Panc1 (cell line): ENCODE measurements around the gene COL5A1. TPM values are rescaled to one million over a fixed set of nuclear protein-coding genes. Genes with fewer than 3 reads are reported as not detected.

Experiments used
- ATAC-seq: fragments of 200-7000 bp; cut with Tn5 transposase; 2 replicates; pipeline ENCODE4 v1.9.1; 2020; ENCODE audit warnings: mild to moderate bottlenecking, moderate library complexity
- BruUV-seq: library from RNA; stranded (reverse); fragments of 400-500 nt; replicated peaks from 2 replicates; lab custom pipeline; 2021; lab: Mats Ljungman, UMichigan
- CTCF ChIA-PET: fragments of 300-600 bp; sonication (Branson Sonifier 250); formaldehyde crosslinking; loops from one replicate; lab custom pipeline; 2022; ENCODE audit warnings: antibody characterized with exemption; lab: Charles Lee
- POLR2A ChIA-PET: fragments of 300-600 bp; sonication (Branson Sonifier 250); formaldehyde crosslinking; loops from one replicate; lab custom pipeline; 2022; ENCODE audit warnings: antibody characterized with exemption; lab: Charles Lee
- DNase-seq: peaks from one replicate; pipeline ENCODE4 v3.0.0-alpha.2; 2010; ENCODE audit warnings: low read depth, low spot score
- H3K27ac ChIP-seq: 2 replicates; pipeline ENCODE4 v1.5.1; 2011; ENCODE audit warnings: mild to moderate bottlenecking, low read length, inconsistent platforms
- H3K27me3 ChIP-seq: fragments of 200-500 bp; sonication (Bioruptor generic); 2 replicates; pipeline ENCODE4 v1.6.0; 2014; ENCODE audit warnings: low read length, inconsistent platforms; ENCODE audit not compliant: control insufficient read depth, insufficient read depth
- H3K36me3 ChIP-seq: fragments of 200-500 bp; sonication (Bioruptor generic); 2 replicates; pipeline ENCODE4 v1.5.1; 2014; ENCODE audit warnings: inconsistent platforms, mild to moderate bottlenecking, low read length, moderate library complexity; ENCODE audit not compliant: control insufficient read depth, insufficient read depth
- H3K4me1 ChIP-seq: 2 replicates; pipeline ENCODE4 v1.5.1; 2011; ENCODE audit warnings: inconsistent platforms, mild to moderate bottlenecking, low read length, moderate library complexity; ENCODE audit not compliant: control insufficient read depth, insufficient read depth
- H3K4me3 ChIP-seq, 2 experiments: 2 replicates each; pipeline ENCODE4 v1.5.1; 2011 to 2012; ENCODE audit warnings: low read depth in 2 of 2, low read length in 2 of 2, mild to moderate bottlenecking in 2 of 2, inconsistent platforms in 1 of 2, moderate library complexity in 1 of 2
- H3K9me3 ChIP-seq: fragments of 200-500 bp; sonication (Bioruptor generic); 2 replicates; pipeline ENCODE4 v1.5.1; 2014; ENCODE audit warnings: low read depth, mild to moderate bottlenecking, inconsistent platforms, low read length, moderate library complexity; ENCODE audit not compliant: control insufficient read depth, insufficient read depth
- POLR2AphosphoS5 ChIP-seq: IDR thresholded peaks from 2 replicates; pipeline ENCODE4 v1.6.1; 2012; ENCODE audit warnings: mild to moderate bottlenecking, low read depth, low read length, moderate library complexity
- SIN3A ChIP-seq: IDR thresholded peaks from 2 replicates; pipeline ENCODE4 v1.6.1; 2012; ENCODE audit warnings: low read depth, mild to moderate bottlenecking, low read length, moderate library complexity, borderline replicate concordance; ENCODE audit not compliant: insufficient read depth
- TCF7L2 ChIP-seq: IDR thresholded peaks from 2 replicates; pipeline ENCODE4 v1.6.1; 2011; ENCODE audit warnings: mild to moderate bottlenecking, low read depth, low read length, inconsistent platforms
- in situ Hi-C: cut with HindIII; loops from 2 replicates; pipeline ENCODE4 v1.10.0; 2016; ENCODE audit warnings: low sequenced_read_pairs, low pct_unique_long_range_greater_than_20kb
- intact Hi-C: fragments of 100-400 bp; cut with micrococcal nuclease; formaldehyde crosslinking; loops from one replicate; pipeline ENCODE4 v1.10.0; 2022; ENCODE audit not compliant: unreplicated experiment
- total RNA-seq: library from RNA; stranded (reverse); gene quantifications from one replicate; pipeline ENCODE4 v1.2.1, GENCODE V29; 2021; ENCODE audit not compliant: unreplicated experiment
- TF ChIP-seq, protein P1 (sequence below), 2 experiments: IDR thresholded peaks; 2 replicates each; pipeline ENCODE4 v1.6.1; 2011 to 2012; ENCODE audit warnings: low read depth in 2 of 2, control low read depth in 1 of 2, low read length in 1 of 2, mild to moderate bottlenecking in 1 of 2, moderate library complexity in 1 of 2; ENCODE audit not compliant: insufficient read depth in 1 of 2
- TF ChIP-seq, protein P2 (sequence below): fragments of 450-650 bp; IDR thresholded peaks from 2 replicates; pipeline ENCODE4 v1.5.1; 2017; ENCODE audit warnings: mild to moderate bottlenecking

COL5A1 gene
- total RNA-seq, 1 experiment from 2014 or later = 5.7 TPM

DNA sequence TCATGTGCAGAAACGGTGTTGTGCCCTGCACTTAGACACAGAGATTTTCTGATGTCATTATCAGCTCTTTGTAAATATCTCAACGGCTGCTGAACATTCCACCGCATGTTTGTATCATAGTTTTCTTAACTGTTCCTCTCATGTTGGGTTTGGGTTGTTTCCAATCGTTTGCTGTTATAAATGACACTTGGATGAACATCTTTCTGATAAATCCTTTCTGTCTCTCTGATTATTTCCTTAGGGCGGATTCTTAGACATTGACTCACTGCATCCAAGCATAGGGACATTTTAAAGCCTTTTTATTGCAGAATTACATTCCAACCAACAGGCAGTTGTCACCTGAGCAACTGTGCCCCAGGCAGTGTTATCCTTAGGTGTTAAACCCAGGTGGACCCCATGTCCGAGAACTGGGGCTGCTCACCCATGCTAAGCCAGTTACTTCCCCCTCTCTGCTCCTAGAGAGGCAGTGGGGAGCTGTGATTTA, 28.5 kb downstream of the COL5A1 start:
- no TSS peak for BruUV-seq
- TF ChIP-seq POLR2AphosphoS5 = no peak
- no peak for TF ChIP-seq TCF7L2
- TF ChIP-seq, protein P1, sequence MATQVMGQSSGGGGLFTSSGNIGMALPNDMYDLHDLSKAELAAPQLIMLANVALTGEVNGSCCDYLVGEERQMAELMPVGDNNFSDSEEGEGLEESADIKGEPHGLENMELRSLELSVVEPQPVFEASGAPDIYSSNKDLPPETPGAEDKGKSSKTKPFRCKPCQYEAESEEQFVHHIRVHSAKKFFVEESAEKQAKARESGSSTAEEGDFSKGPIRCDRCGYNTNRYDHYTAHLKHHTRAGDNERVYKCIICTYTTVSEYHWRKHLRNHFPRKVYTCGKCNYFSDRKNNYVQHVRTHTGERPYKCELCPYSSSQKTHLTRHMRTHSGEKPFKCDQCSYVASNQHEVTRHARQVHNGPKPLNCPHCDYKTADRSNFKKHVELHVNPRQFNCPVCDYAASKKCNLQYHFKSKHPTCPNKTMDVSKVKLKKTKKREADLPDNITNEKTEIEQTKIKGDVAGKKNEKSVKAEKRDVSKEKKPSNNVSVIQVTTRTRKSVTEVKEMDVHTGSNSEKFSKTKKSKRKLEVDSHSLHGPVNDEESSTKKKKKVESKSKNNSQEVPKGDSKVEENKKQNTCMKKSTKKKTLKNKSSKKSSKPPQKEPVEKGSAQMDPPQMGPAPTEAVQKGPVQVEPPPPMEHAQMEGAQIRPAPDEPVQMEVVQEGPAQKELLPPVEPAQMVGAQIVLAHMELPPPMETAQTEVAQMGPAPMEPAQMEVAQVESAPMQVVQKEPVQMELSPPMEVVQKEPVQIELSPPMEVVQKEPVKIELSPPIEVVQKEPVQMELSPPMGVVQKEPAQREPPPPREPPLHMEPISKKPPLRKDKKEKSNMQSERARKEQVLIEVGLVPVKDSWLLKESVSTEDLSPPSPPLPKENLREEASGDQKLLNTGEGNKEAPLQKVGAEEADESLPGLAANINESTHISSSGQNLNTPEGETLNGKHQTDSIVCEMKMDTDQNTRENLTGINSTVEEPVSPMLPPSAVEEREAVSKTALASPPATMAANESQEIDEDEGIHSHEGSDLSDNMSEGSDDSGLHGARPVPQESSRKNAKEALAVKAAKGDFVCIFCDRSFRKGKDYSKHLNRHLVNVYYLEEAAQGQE (IDR thresholded peaks at IDR 0.05; ENCODE audit: insufficient read depth in 1 of 2, low read depth in 2 of 2, low read length in 1 of 2) = no peak
- no peak for TF ChIP-seq SIN3A
- TF ChIP-seq, protein P2, sequence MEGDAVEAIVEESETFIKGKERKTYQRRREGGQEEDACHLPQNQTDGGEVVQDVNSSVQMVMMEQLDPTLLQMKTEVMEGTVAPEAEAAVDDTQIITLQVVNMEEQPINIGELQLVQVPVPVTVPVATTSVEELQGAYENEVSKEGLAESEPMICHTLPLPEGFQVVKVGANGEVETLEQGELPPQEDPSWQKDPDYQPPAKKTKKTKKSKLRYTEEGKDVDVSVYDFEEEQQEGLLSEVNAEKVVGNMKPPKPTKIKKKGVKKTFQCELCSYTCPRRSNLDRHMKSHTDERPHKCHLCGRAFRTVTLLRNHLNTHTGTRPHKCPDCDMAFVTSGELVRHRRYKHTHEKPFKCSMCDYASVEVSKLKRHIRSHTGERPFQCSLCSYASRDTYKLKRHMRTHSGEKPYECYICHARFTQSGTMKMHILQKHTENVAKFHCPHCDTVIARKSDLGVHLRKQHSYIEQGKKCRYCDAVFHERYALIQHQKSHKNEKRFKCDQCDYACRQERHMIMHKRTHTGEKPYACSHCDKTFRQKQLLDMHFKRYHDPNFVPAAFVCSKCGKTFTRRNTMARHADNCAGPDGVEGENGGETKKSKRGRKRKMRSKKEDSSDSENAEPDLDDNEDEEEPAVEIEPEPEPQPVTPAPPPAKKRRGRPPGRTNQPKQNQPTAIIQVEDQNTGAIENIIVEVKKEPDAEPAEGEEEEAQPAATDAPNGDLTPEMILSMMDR = no peak
- DNase-seq = no peak
- ATAC-seq = no peak
- CTCF ChIA-PET = no interaction called here
- H3K9me3 ChIP-seq = no peaks in the 10 kb centered on the region
- no peak overlapping the region for H3K4me3 ChIP-seq
- no peaks in the 10 kb centered on the region for H3K27me3 ChIP-seq
- POLR2A ChIA-PET = no interaction called here
- in situ Hi-C loops (no loop called here), intact Hi-C loops (no loop called here)
- no peaks in the 10 kb centered on the region for H3K36me3 ChIP-seq
- H3K4me1 ChIP-seq = peaks cover 2% of the 10 kb centered on the region
- no peak overlapping the region for H3K27ac ChIP-seq

DNA sequence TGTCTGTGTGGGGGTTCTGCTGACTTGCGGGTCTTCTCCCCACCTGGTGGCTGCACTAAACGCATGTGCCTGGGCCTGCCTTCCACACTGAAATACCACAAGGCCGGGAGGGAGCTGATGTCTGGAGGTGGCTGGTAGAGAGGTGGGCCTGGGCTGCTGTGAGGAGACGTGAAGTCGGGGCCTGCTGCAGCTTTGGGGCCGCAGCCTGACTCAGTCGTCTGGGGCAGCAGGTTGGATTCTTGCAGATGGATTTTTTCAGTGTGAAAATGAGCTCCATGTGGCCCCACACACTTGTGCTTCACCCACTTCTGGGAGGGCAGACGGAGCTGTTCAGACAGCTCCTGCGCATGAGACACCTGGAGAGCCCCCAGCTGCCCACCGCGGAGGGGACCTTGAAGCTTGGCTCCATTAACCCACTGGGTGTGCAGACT, 29.3 kb downstream of the COL5A1 start:
- ATAC-seq (no peak), DNase-seq (no peak)
- in situ Hi-C loops = no loop called here
- Histone ChIP-seq H3K27me3 (no peaks in the 10 kb centered on the region), H3K36me3 (no peaks in the 10 kb centered on the region), H3K27ac (no peak overlapping the region), H3K9me3 (no peaks in the 10 kb centered on the region), H3K4me1 (peaks cover 2% of the 10 kb centered on the region), H3K4me3 (no peak overlapping the region)
- ChIA-PET CTCF (interaction anchor here (0.6 kb wide), 1 partner anchor 18 kb away, joined by 4 read pairs; no protein-coding TSS in a partner anchor), POLR2A (no interaction called here)
- intact Hi-C loops = no loop called here
- BruUV-seq = no TSS peak
- no peak for TF ChIP-seq TCF7L2
- TF ChIP-seq, protein P2 = no peak
- TF ChIP-seq SIN3A = no peak
- no peak for TF ChIP-seq POLR2AphosphoS5
- TF ChIP-seq, protein P1 (IDR thresholded peaks at IDR 0.05; ENCODE audit: insufficient read depth in 1 of 2, low read depth in 2 of 2, low read length in 1 of 2) = no peak
